IPS DF 6.9 (cell line): ENCODE results near the gene NUP214.
"Not testable (repeated sequence)": the region's sequence is repeated elsewhere in the genome, so short reads cannot be mapped to it uniquely, and the experiment has no call there.

Experiments
- DNase-seq: peaks from one replicate; pipeline ENCODE4 v3.0.0-alpha.2; 2013; ENCODE audit warnings: low read depth, low spot score
- H3K27ac ChIP-seq: one replicate; pipeline ENCODE4 v1.5.1; 2013; ENCODE audit warnings: low read length, control low read depth
- H3K27me3 ChIP-seq: 2 replicates; pipeline ENCODE4 v1.6.1; 2013; ENCODE audit warnings: mild to moderate bottlenecking, low read length; ENCODE audit not compliant: control insufficient read depth, insufficient read depth
- H3K36me3 ChIP-seq: 2 replicates; pipeline ENCODE4 v1.6.1; 2013; ENCODE audit warnings: low read length; ENCODE audit not compliant: control insufficient read depth, insufficient read depth
- H3K4me1 ChIP-seq: 2 replicates; pipeline ENCODE4 v1.6.1; 2013; ENCODE audit warnings: low read length; ENCODE audit not compliant: control insufficient read depth, insufficient read depth
- H3K4me3 ChIP-seq: 2 replicates; pipeline ENCODE4 v1.5.1; 2013; ENCODE audit warnings: mild to moderate bottlenecking, low read length
- H3K9me3 ChIP-seq: 2 replicates; pipeline ENCODE4 v1.6.1; 2013; ENCODE audit warnings: low read length, inconsistent platforms; ENCODE audit not compliant: control insufficient read depth, insufficient read depth
- WGBS: extraction: QIAGEN DNeasy Blood & Tissue Kit; methylation state at CpG from one replicate; pipeline ENCODE4 v1.1.7; 2013; ENCODE audit warnings: mixed read lengths, missing lambda C conversion rate; ENCODE audit not compliant: insufficient read length, insufficient coverage; 5-methylcytosine and 5-hydroxymethylcytosine counted together

The NUP214 gene

DNA sequence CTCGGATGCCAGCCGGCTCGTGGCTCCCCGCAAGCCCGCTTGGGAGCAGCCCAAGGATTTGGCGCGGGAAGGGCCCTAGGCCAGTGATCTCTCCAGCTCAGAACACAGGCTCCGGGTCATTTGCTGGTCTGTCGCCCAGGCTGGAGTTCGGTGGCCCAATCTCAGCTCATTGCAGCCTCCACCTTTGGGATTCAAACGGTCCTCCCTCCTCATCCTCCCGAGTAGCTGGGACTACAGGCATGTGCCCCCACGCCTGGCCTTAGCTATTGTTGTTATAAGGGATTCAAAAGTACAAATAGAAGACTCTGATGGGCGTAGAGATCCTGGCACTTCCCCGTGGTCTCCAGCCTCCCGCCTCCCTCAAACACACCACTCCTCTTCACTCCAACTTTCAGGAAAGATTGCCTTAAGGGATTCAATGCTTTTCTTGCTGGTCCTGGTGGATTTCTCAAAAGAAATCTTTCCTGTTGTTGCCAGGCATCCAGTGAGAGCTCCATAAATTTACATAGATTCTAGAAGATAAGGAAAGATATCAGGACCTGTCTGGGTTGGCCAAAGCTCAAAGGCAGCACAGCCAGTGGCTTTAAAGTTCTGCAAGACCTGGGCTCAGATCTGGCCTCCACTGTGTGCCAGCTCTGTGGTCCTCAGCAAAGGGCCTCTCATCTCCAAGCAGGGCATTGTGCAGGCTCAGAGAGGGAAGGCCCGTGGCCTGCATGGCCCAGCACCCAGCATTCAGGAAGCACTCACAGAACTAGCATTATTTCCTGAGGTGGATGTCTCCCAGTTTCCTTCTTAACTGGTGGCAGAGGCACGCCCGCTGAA lies 28.0 kb upstream of the NUP214 start:
- peak overlapping the region; percentile 52; the same call in 1 of the 2 replicates for H3K4me3 ChIP-seq
- H3K27ac ChIP-seq: no peak overlapping the region
- H3K4me1 ChIP-seq: peaks cover 16% of the 10 kb centered on the region
- H3K9me3 ChIP-seq: no peaks in the 10 kb centered on the region
- no peak for DNase-seq
- WGBS: no CpG with 5 or more reads among the region's 19 CpGs
- H3K27me3 ChIP-seq: no peaks in the 10 kb centered on the region
- peaks cover 5% of the 10 kb centered on the region; the same call in 1 of the 2 replicates for H3K36me3 ChIP-seq

DNA sequence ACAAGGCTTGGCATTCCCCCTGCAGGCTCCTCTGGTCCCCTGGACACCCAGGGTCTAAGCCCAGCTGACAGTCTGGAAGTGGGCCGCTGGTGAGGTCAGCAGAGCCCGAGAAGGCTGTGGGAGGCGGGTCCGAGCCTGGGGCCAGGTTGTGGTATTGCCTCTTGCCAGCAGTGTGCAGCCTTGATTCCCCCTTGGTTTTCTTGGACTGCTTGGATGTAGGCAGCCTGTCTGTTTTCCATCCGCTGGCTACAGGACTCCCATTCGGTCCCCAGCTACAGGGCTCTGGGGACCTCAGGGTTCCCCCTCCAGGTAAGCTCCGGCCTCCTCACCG lies 27.5 kb upstream of the NUP214 start:
- Histone ChIP-seq H3K4me1 (peaks cover 20% of the 10 kb centered on the region), H3K27me3 (no peaks in the 10 kb centered on the region), H3K4me3 (no peak overlapping the region), H3K36me3 (peaks cover 5% of the 10 kb centered on the region; the same call in 1 of the 2 replicates), H3K9me3 (no peaks in the 10 kb centered on the region), H3K27ac (no peak overlapping the region)
- no peak for DNase-seq
- WGBS: no CpG with 5 or more reads among the region's 8 CpGs

DNA sequence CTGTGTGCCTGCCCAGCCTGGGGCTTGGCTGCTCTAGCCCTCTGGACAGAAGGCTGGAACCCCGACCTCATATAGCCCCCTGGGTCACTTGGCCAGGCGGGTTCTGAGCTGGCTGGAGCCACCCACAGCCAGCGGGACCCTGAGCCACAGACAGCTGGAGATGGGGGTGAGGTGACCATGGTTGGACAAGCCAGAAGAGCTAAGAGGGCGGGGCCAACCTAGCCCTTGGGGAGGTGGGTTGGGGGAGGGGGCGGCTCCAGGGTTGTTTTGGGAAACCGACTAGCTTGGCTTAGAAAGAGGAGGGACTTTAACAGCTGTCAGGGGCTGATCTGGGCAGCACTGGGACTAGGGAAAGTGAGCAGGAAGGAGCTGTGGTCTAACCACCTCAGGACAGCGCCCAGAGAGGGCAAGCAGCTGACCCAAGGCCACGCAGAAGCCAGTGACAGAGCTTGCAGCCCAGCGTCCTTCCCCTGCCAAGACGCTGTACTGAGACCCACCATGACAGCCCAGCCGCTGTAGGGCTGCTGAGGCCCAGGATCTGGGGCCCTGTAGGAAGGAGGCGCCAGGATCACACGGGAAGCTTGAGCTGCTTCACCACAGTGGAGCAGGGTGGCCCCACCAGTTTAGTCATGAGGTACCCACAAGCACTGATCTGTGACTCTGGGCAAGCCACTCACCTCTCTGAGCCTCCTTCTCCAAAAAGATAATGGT lies 26.8 kb upstream of the NUP214 start:
- Histone ChIP-seq H3K27me3 (no peaks in the 10 kb centered on the region), H3K27ac (no peak overlapping the region), H3K4me1 (peaks cover 22% of the 10 kb centered on the region), H3K9me3 (no peaks in the 10 kb centered on the region), H3K36me3 (peaks cover 5% of the 10 kb centered on the region; the same call in 1 of the 2 replicates), H3K4me3 (no peak overlapping the region)
- DNase-seq: no peak
- WGBS: no CpG with 5 or more reads among the region's 13 CpGs

- no peaks in the 10 kb centered on the region for H3K27me3 ChIP-seq
- WGBS: no CpG with 5 or more reads among the region's 8 CpGs
- no peak overlapping the region for H3K4me3 ChIP-seq
- H3K9me3 ChIP-seq: no peaks in the 10 kb centered on the region
- H3K27ac ChIP-seq: no peak overlapping the region
- H3K4me1 ChIP-seq: peaks cover 24% of the 10 kb centered on the region
- no peak for DNase-seq
- H3K36me3 ChIP-seq: peaks cover 5% of the 10 kb centered on the region; the same call in 1 of the 2 replicates
These were observed 26.2 kb upstream of the NUP214 start for GRCh38 chr9:131099102-131099606.

DNA sequence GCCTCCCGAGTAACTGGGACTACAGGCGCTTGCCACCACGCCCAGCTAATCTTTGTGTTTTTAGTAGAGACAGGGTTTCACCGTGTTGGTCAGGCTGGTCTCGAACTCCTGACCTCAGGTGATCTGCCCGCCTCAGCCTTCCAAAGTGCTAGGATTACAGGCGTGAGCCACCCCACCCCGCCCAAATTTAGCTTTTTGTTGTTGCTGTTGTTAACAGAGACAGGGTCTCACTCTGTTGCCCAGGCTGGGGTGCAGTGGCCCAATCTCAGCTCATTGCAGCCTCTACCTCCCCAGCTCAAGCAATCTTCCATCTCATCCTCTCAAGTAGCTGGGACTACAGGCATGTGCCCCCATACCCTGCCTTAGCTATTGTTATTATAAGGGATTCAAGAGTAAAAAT lies 25.5 kb upstream of the NUP214 start:
- H3K36me3 ChIP-seq, H3K9me3 ChIP-seq, H3K27ac ChIP-seq, DNase-seq, H3K27me3 ChIP-seq, H3K4me3 ChIP-seq: not testable (repeated sequence)
- WGBS: no CpG with 5 or more reads among the region's 8 CpGs
- peaks cover 24% of the 10 kb centered on the region for H3K4me1 ChIP-seq

DNA sequence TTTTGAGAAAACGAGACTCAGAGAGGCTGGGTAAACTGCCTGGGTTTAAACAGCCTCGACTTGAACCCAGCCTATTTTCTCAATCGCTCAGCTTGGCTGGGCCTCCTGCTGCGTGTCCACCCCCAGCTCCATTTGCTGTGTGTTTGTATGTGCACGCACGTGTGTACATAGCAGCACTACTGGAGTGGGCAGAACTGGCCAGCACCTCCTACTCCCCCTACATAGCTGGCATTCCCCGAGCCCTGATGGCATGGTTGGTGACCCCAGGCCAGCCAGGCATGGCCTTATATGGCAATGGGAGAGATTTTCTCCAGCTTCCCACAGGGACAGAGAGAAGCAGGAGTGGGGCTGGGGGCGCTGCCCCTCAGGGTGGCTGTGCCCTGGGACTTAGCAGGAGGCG lies 24.9 kb upstream of the NUP214 start:
- Histone ChIP-seq H3K36me3 (peaks cover 5% of the 10 kb centered on the region; the same call in 1 of the 2 replicates), H3K27me3 (no peaks in the 10 kb centered on the region), H3K4me1 (peaks cover 26% of the 10 kb centered on the region), H3K4me3 (no peak overlapping the region), H3K27ac (no peak overlapping the region), H3K9me3 (no peaks in the 10 kb centered on the region)
- DNase-seq: no peak
- no CpG with 5 or more reads among the region's 9 CpGs for WGBS

DNA sequence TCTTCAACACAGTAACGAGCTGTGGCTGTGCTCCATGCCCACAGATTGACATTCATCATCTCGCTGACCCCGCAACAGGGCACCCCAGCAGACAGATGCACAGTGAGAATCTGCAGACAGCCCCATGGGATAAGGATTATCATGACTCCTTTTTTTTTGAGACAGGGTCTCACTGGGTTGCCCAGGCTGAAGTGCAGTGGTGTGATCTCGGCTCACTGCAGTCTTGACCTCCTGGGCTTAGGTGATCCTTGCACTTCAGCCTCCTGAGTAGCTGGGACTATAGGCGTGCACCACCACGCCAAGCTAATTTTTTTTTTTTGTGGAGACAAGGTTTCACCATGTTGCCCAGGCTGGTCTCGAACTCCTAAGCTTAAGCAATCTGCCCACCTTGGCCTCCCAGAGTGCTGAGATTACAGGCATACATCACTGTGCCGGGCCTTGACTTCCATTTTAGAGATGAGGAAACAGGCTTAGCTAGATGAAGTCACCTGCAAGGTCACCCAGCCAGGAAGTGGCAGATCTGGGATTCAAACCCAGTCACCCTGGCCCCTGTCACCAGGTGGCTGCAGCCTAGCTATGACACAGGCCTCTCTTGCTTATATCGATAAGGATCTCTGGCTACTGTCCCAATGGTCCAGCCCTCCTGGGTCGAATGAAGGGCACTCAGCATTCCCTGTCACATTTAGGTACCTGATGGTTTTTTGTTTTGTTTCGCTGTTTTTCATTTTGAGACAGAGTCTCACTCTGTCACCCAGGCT lies 24.0 kb upstream of the NUP214 start:
- Histone ChIP-seq H3K36me3 (peaks cover 9% of the 10 kb centered on the region; the same call in 1 of the 2 replicates), H3K4me1 (peaks cover 25% of the 10 kb centered on the region), H3K4me3 (no peak overlapping the region), H3K27ac (no peak overlapping the region), H3K9me3 (no peaks in the 10 kb centered on the region), H3K27me3 (no peaks in the 10 kb centered on the region)
- WGBS: no CpG with 5 or more reads among the region's 11 CpGs
- DNase-seq: no peak

GRCh38 chr9:131103024-131103423 lies 22.4 kb upstream of the NUP214 start:
- H3K27me3 ChIP-seq: no peaks in the 10 kb centered on the region
- H3K9me3 ChIP-seq: no peaks in the 10 kb centered on the region
- no peak overlapping the region for H3K27ac ChIP-seq
- peaks cover 21% of the 10 kb centered on the region for H3K4me1 ChIP-seq
- no peak for DNase-seq
- H3K4me3 ChIP-seq: no peak overlapping the region
- H3K36me3 ChIP-seq: peaks cover 16% of the 10 kb centered on the region
- no CpG with 5 or more reads among the region's 9 CpGs for WGBS

DNA sequence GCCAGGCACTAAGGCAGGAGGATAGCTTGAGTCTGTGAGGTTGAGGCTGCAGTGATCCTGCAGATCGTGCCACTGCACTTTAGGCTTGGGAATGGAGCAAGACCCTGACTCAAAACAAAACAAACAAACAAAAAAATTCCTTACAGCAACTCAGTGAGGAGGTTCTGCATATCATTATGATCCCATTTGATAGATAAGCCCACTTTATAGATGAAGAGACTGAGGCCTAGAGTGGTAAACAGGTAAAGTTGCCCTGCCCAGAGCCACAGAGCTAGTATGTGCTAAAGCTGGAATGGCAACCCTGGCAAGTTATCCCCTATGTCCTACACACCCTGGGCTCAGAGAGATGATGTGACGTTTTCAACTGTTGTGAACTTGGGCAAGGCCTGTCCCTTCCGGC lies 21.9 kb upstream of the NUP214 start:
- Histone ChIP-seq H3K27me3 (no peaks in the 10 kb centered on the region), H3K9me3 (no peaks in the 10 kb centered on the region), H3K4me1 (peaks cover 18% of the 10 kb centered on the region), H3K27ac (peak overlapping the region; percentile 23), H3K36me3 (peaks cover 16% of the 10 kb centered on the region), H3K4me3 (no peak overlapping the region)
- no peak for DNase-seq
- no CpG with 5 or more reads among the region's 3 CpGs for WGBS
